Measurements from ENCODE around the gene CCDC158. TPM values are rescaled to one million over a fixed set of nuclear protein-coding genes. Genes with fewer than 3 reads are reported as not detected.

CCDC158 gene
- total RNA-seq, 1 donor from 2014 or later = not detected

DNA sequence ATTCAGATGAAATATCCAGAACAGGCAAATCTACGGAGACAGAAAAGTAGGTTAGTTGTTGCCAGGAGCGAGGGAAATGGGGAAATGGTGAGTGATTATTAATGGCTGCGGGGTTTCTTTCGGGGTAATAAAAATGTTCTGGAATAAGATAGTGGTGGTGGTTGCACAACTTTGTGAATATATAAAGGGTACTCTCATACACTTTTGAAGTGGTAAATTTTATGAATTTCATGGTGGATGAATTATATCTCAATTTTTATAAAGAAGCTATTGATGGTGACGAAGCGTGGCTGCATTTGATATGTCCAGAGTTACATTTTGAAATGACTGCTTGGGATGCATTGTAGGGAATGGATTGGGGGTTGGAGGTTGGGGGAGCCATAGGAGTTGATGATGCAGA, 153.1 kb downstream of the CCDC158 start:
- H3K27ac Mint-ChIP-seq = no peak overlapping the region
- no peaks in the 10 kb centered on the region for H3K4me1 Mint-ChIP-seq
- peaks cover 13% of the 10 kb centered on the region for H3K27me3 Mint-ChIP-seq
- H3K36me3 Mint-ChIP-seq (ENCODE audit: low read depth) = no peaks in the 10 kb centered on the region
- H3K9me3 Mint-ChIP-seq = no peaks in the 10 kb centered on the region
- intact Hi-C loops (cut with micrococcal nuclease) = no loop called here
- no peak overlapping the region for H3K4me3 Mint-ChIP-seq
- DNase-seq = no peak

DNA sequence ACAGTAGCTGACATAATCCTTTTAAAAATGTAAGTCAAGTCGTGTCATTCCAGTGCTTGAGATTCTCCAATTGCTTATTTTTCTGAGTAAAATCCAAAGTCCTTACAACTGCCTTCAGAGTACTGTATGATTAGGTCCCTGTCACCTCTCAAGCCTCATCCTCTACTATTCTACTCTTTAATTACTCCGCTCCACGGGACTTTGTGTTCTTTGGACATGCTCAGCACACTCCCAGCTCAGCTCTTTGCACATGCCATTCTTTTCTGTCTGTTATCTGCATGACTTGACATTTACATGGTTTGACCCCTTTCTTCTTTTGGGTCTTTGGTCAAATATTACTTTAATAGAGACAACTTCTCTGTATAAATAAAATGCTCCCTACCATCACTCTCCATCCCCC, 154.3 kb downstream of the CCDC158 start:
- Mint-ChIP-seq H3K36me3 (ENCODE audit: low read depth) (no peaks in the 10 kb centered on the region), H3K27ac (no peak overlapping the region), H3K4me1 (no peaks in the 10 kb centered on the region), H3K27me3 (peaks cover 10% of the 10 kb centered on the region), H3K9me3 (no peaks in the 10 kb centered on the region), H3K4me3 (no peak overlapping the region)
- no peak for DNase-seq
- intact Hi-C loops (cut with micrococcal nuclease) = no loop called here

DNA sequence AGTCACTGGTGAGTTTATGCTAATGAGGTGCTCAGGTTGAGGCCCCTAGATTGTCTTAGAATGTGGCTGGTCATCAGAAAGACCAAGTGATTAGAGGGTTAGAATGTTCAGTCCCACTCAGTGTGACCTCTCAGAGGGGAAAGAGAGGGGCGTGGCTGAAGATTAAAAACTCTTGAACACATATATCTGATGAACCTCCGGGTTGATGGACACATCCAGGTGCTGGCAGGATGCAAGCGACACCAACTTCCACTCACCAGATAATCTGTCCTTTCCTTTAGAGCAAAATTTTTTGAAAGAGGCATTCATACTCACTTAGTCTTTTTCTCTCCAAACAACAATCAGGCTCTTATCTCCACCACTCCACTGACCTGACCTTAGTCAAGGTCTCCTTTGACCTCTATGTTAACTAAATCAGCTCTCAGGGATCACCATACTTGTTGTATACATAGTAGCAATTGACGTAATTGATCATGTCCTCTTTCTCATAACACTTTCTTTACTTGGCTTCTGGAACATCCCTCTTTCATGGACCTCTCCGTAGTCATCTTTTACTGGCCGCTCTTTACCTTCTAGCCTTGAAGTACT, 155.2 kb downstream of the CCDC158 start:
- H3K4me1 Mint-ChIP-seq = no peaks in the 10 kb centered on the region
- peaks cover 10% of the 10 kb centered on the region for H3K27me3 Mint-ChIP-seq
- no peak overlapping the region for H3K27ac Mint-ChIP-seq
- no peak overlapping the region for H3K4me3 Mint-ChIP-seq
- H3K9me3 Mint-ChIP-seq = no peaks in the 10 kb centered on the region
- intact Hi-C loops (cut with micrococcal nuclease) = no loop called here
- DNase-seq = no peak
- H3K36me3 Mint-ChIP-seq (ENCODE audit: low read depth) = no peaks in the 10 kb centered on the region

Other genes starting within 250 kb of the CCDC158 start
- gene SCARB2, start 207.3 kb downstream of the CCDC158 start, total RNA-seq = 1.5 and 1.7 TPM in 2 replicates
- not detected in 2 replicates for gene FAM47E, start 169.4 kb downstream of the CCDC158 start, total RNA-seq
- 0.14 and 0.35 TPM in 2 replicates for gene STBD1, start 114.4 kb downstream of the CCDC158 start, total RNA-seq
- 0.02 and 0.05 TPM in 2 replicates for gene SHROOM3, start 14.1 kb upstream of the CCDC158 start, total RNA-seq